Osteoblast (primary cell): ENCODE data around the gene CACNA2D3. TPM values are rescaled to one million over a fixed set of nuclear protein-coding genes. Genes with fewer than 3 reads are reported as not detected.

Source experiments
- DNase-seq: peaks from one replicate; pipeline ENCODE4 v3.0.0; 2011; ENCODE audit warnings: low spot score, mixed read lengths; ENCODE audit not compliant: insufficient read length; ENCODE audit errors: missing footprints
- H2AFZ ChIP-seq: 2 replicates; pipeline ENCODE4 v1.6.0; 2011; ENCODE audit warnings: mild to moderate bottlenecking, low read length
- H3K27ac ChIP-seq: 2 replicates; pipeline ENCODE4 v1.5.1; 2011; ENCODE audit warnings: mild to moderate bottlenecking, low read depth, low read length, moderate library complexity
- H3K27me3 ChIP-seq: 2 replicates; pipeline ENCODE4 v1.6.0; 2012; ENCODE audit warnings: mild to moderate bottlenecking, control low read depth, inconsistent platforms, low read length, moderate library complexity; ENCODE audit not compliant: insufficient read depth
- H3K36me3 ChIP-seq: 2 replicates; pipeline ENCODE4 v1.5.1; 2011; ENCODE audit warnings: mild to moderate bottlenecking, low read length, control low read depth, moderate library complexity; ENCODE audit not compliant: insufficient read depth
- H3K4me1 ChIP-seq: 2 replicates; pipeline ENCODE4 v1.5.1; 2011; ENCODE audit warnings: mild to moderate bottlenecking, low read length, control low read depth, moderate library complexity; ENCODE audit not compliant: insufficient read depth
- H3K4me2 ChIP-seq: 2 replicates; pipeline ENCODE4 v1.6.0; 2011; ENCODE audit warnings: mild to moderate bottlenecking, low read length; ENCODE audit not compliant: insufficient read depth
- H3K4me3 ChIP-seq: fragments of 200-600 bp; sonication (generic); 3 replicates; pipeline ENCODE4 v1.5.1; 2012; ENCODE audit warnings: mild to moderate bottlenecking, low read length, inconsistent platforms; ENCODE audit not compliant: insufficient read depth
- H3K79me2 ChIP-seq: 2 replicates; pipeline ENCODE4 v1.6.0; 2012; ENCODE audit warnings: mild to moderate bottlenecking, low read length, control low read depth, inconsistent platforms; ENCODE audit not compliant: insufficient read depth
- H3K9me3 ChIP-seq: 2 replicates; pipeline ENCODE4 v1.5.1; 2011; ENCODE audit warnings: low read depth, low read length, control low read depth
- H4K20me1 ChIP-seq: 2 replicates; pipeline ENCODE4 v1.6.0; 2012; ENCODE audit warnings: mild to moderate bottlenecking, low read length, control low read depth; ENCODE audit not compliant: insufficient read depth
- total RNA-seq: library from RNA; depleted of rRNA; stranded (reverse); fragments of >200 nt; gene quantifications from 2 replicates; pipeline ENCODE4 v1.2.3, GENCODE V29; 2012
- TF ChIP-seq, protein P1 (sequence below): IDR thresholded peaks from 2 replicates; pipeline ENCODE4 v1.5.1; 2011; ENCODE audit warnings: mild to moderate bottlenecking, low read depth, low read length, moderate library complexity; ENCODE audit errors: extremely low read depth

The CACNA2D3 gene
- total RNA-seq, 1 donor, result 0.36 TPM

DNA sequence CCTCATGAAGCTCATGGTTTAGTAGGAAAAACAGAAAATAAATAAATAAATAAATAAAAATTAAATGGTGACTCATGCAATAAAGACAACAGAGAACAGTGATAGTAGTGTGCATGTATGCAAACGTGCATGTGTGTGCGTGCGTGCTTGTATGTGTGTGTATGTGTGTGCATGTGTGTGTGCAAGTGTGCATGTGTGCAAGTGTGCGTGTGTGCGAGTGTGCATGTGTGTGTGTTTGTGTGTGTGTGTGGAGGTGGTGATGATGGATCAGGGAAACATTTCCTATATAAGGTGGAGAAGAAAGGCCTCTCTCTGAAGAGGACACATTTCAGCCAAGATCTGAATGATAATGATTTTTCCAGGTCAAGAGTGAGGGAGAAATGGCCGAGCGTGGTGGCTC, 47.2 kb downstream of the CACNA2D3 start:
- Histone ChIP-seq H4K20me1 (no peaks in the 10 kb centered on the region), H3K4me1 (no peaks in the 10 kb centered on the region), H3K9me3 (no peaks in the 10 kb centered on the region), H3K27me3 (no peaks in the 10 kb centered on the region), H3K4me3 (no peak overlapping the region), H3K79me2 (no peaks in the 10 kb centered on the region), H3K27ac (no peak overlapping the region), H3K36me3 (no peaks in the 10 kb centered on the region), H3K4me2 (no peak overlapping the region), H2AFZ (no peak overlapping the region)
- DNase-seq, result no peak
- TF ChIP-seq, protein P1, sequence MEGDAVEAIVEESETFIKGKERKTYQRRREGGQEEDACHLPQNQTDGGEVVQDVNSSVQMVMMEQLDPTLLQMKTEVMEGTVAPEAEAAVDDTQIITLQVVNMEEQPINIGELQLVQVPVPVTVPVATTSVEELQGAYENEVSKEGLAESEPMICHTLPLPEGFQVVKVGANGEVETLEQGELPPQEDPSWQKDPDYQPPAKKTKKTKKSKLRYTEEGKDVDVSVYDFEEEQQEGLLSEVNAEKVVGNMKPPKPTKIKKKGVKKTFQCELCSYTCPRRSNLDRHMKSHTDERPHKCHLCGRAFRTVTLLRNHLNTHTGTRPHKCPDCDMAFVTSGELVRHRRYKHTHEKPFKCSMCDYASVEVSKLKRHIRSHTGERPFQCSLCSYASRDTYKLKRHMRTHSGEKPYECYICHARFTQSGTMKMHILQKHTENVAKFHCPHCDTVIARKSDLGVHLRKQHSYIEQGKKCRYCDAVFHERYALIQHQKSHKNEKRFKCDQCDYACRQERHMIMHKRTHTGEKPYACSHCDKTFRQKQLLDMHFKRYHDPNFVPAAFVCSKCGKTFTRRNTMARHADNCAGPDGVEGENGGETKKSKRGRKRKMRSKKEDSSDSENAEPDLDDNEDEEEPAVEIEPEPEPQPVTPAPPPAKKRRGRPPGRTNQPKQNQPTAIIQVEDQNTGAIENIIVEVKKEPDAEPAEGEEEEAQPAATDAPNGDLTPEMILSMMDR, result no peak

DNA sequence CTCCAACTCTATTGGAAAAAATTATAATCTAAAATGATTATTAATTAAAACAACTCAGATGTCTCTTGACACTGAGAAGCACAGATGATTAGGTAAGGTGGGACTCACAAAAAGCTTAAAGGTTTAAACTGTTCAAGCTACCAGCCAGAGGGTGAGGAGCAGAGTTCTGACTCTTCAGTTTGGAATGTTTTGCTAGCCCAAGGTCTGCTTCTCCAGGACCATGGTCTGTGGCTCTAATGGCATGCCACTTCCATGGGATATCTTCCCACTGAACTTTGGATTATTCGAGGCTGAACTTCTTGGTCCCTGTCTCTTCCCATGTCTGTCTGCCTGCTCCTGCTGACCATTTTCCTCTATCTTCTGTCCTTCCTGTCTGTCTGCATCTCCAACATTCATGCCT, 49.2 kb downstream of the CACNA2D3 start:
- Histone ChIP-seq H3K79me2 (no peaks in the 10 kb centered on the region), H3K9me3 (no peaks in the 10 kb centered on the region), H3K4me2 (no peak overlapping the region), H3K4me3 (no peak overlapping the region), H4K20me1 (no peaks in the 10 kb centered on the region), H3K4me1 (no peaks in the 10 kb centered on the region), H3K27ac (no peak overlapping the region), H3K27me3 (no peaks in the 10 kb centered on the region), H3K36me3 (no peaks in the 10 kb centered on the region), H2AFZ (no peak overlapping the region)
- TF ChIP-seq, protein P1, result no peak
- DNase-seq, result no peak

DNA sequence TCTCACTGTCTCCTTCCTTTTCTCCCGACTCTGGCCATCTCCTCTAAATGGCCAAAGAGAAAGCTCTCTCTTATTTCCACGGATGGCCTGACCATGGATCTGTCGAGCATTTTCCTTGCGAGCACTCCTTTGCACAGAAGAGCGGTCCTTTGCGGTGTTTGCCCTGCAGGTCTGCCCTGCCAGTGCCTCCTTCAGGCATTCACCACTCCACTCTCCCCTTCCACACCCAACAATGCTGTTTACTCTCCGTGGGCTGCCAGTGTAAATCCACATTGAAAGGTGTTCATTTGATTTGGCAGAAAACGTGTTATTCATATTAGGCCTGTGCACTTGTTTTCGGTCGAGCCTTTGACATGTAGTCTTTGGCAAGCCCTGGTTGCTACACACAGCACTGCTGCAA, 49.6 kb downstream of the CACNA2D3 start:
- Histone ChIP-seq H3K9me3 (no peaks in the 10 kb centered on the region), H3K4me1 (no peaks in the 10 kb centered on the region), H3K4me2 (no peak overlapping the region), H3K27ac (no peak overlapping the region), H2AFZ (no peak overlapping the region), H3K79me2 (no peaks in the 10 kb centered on the region), H3K27me3 (no peaks in the 10 kb centered on the region), H4K20me1 (no peaks in the 10 kb centered on the region), H3K36me3 (no peaks in the 10 kb centered on the region), H3K4me3 (no peak overlapping the region)
- DNase-seq, result no peak
- TF ChIP-seq, protein P1, result no peak

DNA sequence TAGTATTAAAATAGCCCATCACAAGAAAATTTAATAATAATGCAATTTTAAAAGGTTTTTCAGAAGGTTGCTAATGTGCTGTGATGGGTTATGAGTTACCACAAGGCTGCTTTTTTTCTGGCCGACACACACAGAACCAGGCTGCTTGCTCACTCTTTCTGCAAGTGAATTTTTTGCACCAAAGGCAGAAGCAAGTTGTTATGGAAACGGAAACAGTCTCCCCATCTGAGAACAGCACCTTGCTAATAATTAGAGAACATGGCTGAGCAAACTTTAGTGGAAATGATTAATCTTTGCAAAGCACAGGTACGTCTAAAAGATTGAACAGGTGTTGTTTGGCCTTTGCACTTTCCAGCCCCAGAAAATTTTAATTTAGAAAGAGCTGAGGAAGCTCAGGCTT, 51.0 kb downstream of the CACNA2D3 start:
- Histone ChIP-seq H3K36me3 (no peaks in the 10 kb centered on the region), H4K20me1 (no peaks in the 10 kb centered on the region), H3K27me3 (no peaks in the 10 kb centered on the region), H2AFZ (no peak overlapping the region), H3K4me2 (no peak overlapping the region), H3K4me3 (no peak overlapping the region), H3K79me2 (no peaks in the 10 kb centered on the region), H3K4me1 (no peaks in the 10 kb centered on the region), H3K9me3 (no peaks in the 10 kb centered on the region), H3K27ac (no peak overlapping the region)
- DNase-seq, result no peak
- TF ChIP-seq, protein P1, result no peak
